Measurements from ENCODE around the gene RANBP9. TPM values are rescaled to one million over a fixed set of nuclear protein-coding genes. Genes with fewer than 3 reads are reported as not detected.

Gene RANBP9
- polyA plus RNA-seq, 3 donors, result 1.8 to 26.1 (median 2.0) TPM

DNA sequence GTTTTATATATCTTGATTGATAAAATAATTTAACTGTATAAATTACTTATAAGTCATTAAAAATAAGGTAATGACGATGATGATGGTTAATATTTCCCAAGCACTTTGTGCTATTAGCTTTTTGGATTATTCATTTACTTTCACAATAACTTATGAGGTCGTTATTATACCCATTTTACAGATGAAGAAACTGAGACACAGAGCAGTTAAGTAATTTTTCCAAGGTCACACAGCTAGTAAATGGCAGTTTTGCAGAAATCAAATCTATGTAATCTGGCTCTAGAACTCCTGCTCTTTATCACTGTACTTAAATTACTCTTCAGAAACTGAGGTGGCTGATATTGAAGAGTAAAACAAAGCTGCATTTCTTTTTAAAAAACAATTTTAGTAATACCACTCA is 78.3 kb downstream of the RANBP9 start:
- peaks cover 0 to 3% (median 0%) of the 10 kb centered on the region in 3 donors for H3K27me3 Mint-ChIP-seq (ENCODE audit: low read depth in 3 of 3)
- Histone ChIP-seq H3K79me2 (ENCODE audit: insufficient read depth, low read length) (peaks cover 6% of the 10 kb centered on the region), H3K4me1 (ENCODE audit: control insufficient read depth in 1 of 2, insufficient read depth in 2 of 2, low read length in 2 of 2) (peaks cover 24 to 28% of the 10 kb centered on the region in 2 donors), H3K27me3 (ENCODE audit: control insufficient read depth in 2 of 2, insufficient read depth in 2 of 2, low read length in 2 of 2) (no peaks in the 10 kb centered on the region), H2AFZ (ENCODE audit: insufficient read depth, low read depth, low read length, poor library complexity, severe bottlenecking) (no peak overlapping the region), H3K27ac (ENCODE audit: low read depth in 1 of 2, low read length in 2 of 2) (no peak overlapping the region), H3K9me3 (replicated peaks in 1 of 2; ENCODE audit: control insufficient read depth in 1 of 2, insufficient read depth in 1 of 2, low read length in 2 of 2) (no peaks in the 10 kb centered on the region), H3K4me2 (replicated peaks; ENCODE audit: extremely low read depth, low read length, poor library complexity, severe bottlenecking) (no peak overlapping the region), H4K20me1 (ENCODE audit: insufficient read depth, low read length) (peaks cover 5% of the 10 kb centered on the region), H3K36me3 (replicated peaks in 1 of 2; ENCODE audit: control insufficient read depth in 1 of 2, insufficient read depth in 2 of 2, low read length in 2 of 2) (peaks cover 42 to 74% of the 10 kb centered on the region in 2 donors), H3K4me3 (replicated peaks in 1 of 3; ENCODE audit: low read depth in 2 of 3, low read length in 3 of 3) (no peak overlapping the region), H3K9ac (ENCODE audit: insufficient read depth, low read length, poor library complexity, severe bottlenecking) (no peak overlapping the region)
- peaks cover 42 to 68% of the 10 kb centered on the region in 2 donors for H3K36me3 Mint-ChIP-seq
- H3K4me3 Mint-ChIP-seq, result no peak overlapping the region
- H3K9me3 Mint-ChIP-seq, result peaks cover 0 to 1% (median 0%) of the 10 kb centered on the region in 7 donors
- peaks cover 31% of the 10 kb centered on the region for H3K4me1 Mint-ChIP-seq
- no CpG with 5 or more reads among the region's 2 CpGs for WGBS (ENCODE audit: insufficient coverage)
- no peak overlapping the region for H3K27ac Mint-ChIP-seq
- intact Hi-C loops (cut with micrococcal nuclease), result no loop called here
- DNase-seq, result no peak
- TF ChIP-seq, protein P1, sequence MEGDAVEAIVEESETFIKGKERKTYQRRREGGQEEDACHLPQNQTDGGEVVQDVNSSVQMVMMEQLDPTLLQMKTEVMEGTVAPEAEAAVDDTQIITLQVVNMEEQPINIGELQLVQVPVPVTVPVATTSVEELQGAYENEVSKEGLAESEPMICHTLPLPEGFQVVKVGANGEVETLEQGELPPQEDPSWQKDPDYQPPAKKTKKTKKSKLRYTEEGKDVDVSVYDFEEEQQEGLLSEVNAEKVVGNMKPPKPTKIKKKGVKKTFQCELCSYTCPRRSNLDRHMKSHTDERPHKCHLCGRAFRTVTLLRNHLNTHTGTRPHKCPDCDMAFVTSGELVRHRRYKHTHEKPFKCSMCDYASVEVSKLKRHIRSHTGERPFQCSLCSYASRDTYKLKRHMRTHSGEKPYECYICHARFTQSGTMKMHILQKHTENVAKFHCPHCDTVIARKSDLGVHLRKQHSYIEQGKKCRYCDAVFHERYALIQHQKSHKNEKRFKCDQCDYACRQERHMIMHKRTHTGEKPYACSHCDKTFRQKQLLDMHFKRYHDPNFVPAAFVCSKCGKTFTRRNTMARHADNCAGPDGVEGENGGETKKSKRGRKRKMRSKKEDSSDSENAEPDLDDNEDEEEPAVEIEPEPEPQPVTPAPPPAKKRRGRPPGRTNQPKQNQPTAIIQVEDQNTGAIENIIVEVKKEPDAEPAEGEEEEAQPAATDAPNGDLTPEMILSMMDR (IDR thresholded peaks at IDR 0.05), result no peak

DNA sequence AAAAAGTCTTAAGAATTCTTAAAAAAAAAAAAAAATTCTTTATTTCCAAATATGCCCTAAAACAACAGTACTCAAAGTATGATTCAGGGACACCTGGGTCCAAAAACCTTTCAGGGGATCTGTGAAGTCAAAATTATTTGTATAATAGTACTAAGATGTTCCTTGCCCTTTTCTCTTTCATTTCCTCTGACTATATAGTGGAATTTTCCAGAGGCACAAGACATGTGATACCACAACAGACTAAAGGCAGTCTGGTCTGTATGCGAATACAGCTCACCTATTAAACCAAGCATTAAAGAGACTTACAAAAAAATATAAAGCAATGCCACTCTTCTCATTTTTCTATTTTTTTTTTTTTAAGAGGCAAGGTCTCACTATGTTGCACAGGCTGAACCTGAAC is 81.1 kb downstream of the RANBP9 start:
- Histone ChIP-seq H2AFZ (ENCODE audit: insufficient read depth, low read depth, low read length, poor library complexity, severe bottlenecking) (no peak overlapping the region), H3K27me3 (ENCODE audit: control insufficient read depth in 2 of 2, insufficient read depth in 2 of 2, low read length in 2 of 2) (no peaks in the 10 kb centered on the region), H3K9me3 (replicated peaks in 1 of 2; ENCODE audit: control insufficient read depth in 1 of 2, insufficient read depth in 1 of 2, low read length in 2 of 2) (no peaks in the 10 kb centered on the region), H3K9ac (ENCODE audit: insufficient read depth, low read length, poor library complexity, severe bottlenecking) (no peak overlapping the region), H3K27ac (ENCODE audit: low read depth in 1 of 2, low read length in 2 of 2) (no peak overlapping the region), H3K4me1 (ENCODE audit: control insufficient read depth in 1 of 2, insufficient read depth in 2 of 2, low read length in 2 of 2) (no peaks in the 10 kb centered on the region), H3K36me3 (replicated peaks in 1 of 2; ENCODE audit: control insufficient read depth in 1 of 2, insufficient read depth in 2 of 2, low read length in 2 of 2) (peaks cover 58 to 91% of the 10 kb centered on the region in 2 donors), H3K4me3 (replicated peaks in 1 of 3; ENCODE audit: low read depth in 2 of 3, low read length in 3 of 3) (no peak overlapping the region), H4K20me1 (ENCODE audit: insufficient read depth, low read length) (no peaks in the 10 kb centered on the region), H3K4me2 (replicated peaks; ENCODE audit: extremely low read depth, low read length, poor library complexity, severe bottlenecking) (no peak overlapping the region), H3K79me2 (ENCODE audit: insufficient read depth, low read length) (peaks cover 6% of the 10 kb centered on the region)
- no peak for DNase-seq
- WGBS (ENCODE audit: insufficient coverage), result no CpG with 5 or more reads among the region's 1 CpG
- H3K4me1 Mint-ChIP-seq, result peaks cover 5% of the 10 kb centered on the region
- H3K27ac Mint-ChIP-seq, result no peak overlapping the region
- no peak overlapping the region for H3K4me3 Mint-ChIP-seq
- H3K9me3 Mint-ChIP-seq, result peaks cover 0 to 1% (median 0%) of the 10 kb centered on the region in 7 donors
- intact Hi-C loops (cut with micrococcal nuclease), result no loop called here
- H3K27me3 Mint-ChIP-seq (ENCODE audit: low read depth in 3 of 3), result peaks cover 0 to 3% (median 0%) of the 10 kb centered on the region in 3 donors
- H3K36me3 Mint-ChIP-seq, result peaks cover 53 to 79% of the 10 kb centered on the region in 2 donors
- TF ChIP-seq, protein P1 (IDR thresholded peaks at IDR 0.05), result no peak

Data from CD14-positive monocyte (primary cell).